Mucosa of descending colon (tissue), 3 donors: ENCODE data around the gene CDCP2. TPM values are rescaled to one million over a fixed set of nuclear protein-coding genes. Genes with fewer than 3 reads are reported as not detected.

Experiments
- ATAC-seq: fragments of 200-7000 bp; cut with Tn5 transposase; one replicate; pipeline ENCODE4 v1.9.1; 2020; ENCODE audit warnings: mild to moderate bottlenecking, moderate library complexity
- DNase-seq, 3 donors: peaks; one replicate each; pipeline ENCODE4 v3.0.0-alpha.2; 2020
- H3K36me3 ChIP-seq: fragments of 200-600 bp; one replicate; pipeline ENCODE4 v1.8.0; 2021; ENCODE audit warnings: low read depth, mild to moderate bottlenecking
- H3K4me1 ChIP-seq: fragments of 200-600 bp; one replicate; pipeline ENCODE4 v1.8.0; 2021; ENCODE audit warnings: low read depth, mild to moderate bottlenecking
- H3K4me3 ChIP-seq: fragments of 200-600 bp; one replicate; pipeline ENCODE4 v1.8.0; 2021; ENCODE audit warnings: mild to moderate bottlenecking
- H3K9me3 ChIP-seq: fragments of 200-600 bp; one replicate; pipeline ENCODE4 v1.8.0; 2021; ENCODE audit warnings: mild to moderate bottlenecking
- intact Hi-C, 2 donors: fragments of 100-400 bp; cut with DNase I in 1 of 2; cut with micrococcal nuclease in 1 of 2; formaldehyde crosslinking; loops; one replicate each; pipeline versions ENCODE4 v1.11.0 to v1.11.1; 2022; cut with DNase I, micrococcal nuclease
- long read RNA-seq, 2 donors: library from polyadenylated mRNA; unstranded; transcript quantifications; one replicate each; pipeline ENCODE4 v2.0.0, GENCODE V29; 2019 to 2021
- total RNA-seq, 3 donors: library from RNA; stranded (reverse); fragmentation: NEBNext Ultra II Directional in 2 of 3; extraction: Animal tissue kit (Norgen Biotek cat#: 25700) in 2 of 3; gene quantifications; one replicate each; pipeline versions ENCODE4 v1.2.1 to v1.2.4, GENCODE V29; 2021 to 2023
- TF ChIP-seq, protein P1 (sequence below): fragments of 200-600 bp; IDR thresholded peaks from one replicate; pipeline ENCODE4 v1.8.0; 2022; ENCODE audit warnings: antibody characterized with exemption, mild to moderate bottlenecking
- donor health status: DM: no; HTN: no; CAD: no; lungs with moderate emphysema.
- donor health status: DM: no; HTN: no; CAD: no.
- donor health status: DM: no; HTN: yes; CAD: no.

Gene CDCP2
- total RNA-seq: under 1 TPM in 2 of 3 donors, not detected in 1; 0.09 to 0.26 TPM
- long read RNA-seq, donor 1: 0 reads
- long read RNA-seq, donor 2: 0 reads

DNA sequence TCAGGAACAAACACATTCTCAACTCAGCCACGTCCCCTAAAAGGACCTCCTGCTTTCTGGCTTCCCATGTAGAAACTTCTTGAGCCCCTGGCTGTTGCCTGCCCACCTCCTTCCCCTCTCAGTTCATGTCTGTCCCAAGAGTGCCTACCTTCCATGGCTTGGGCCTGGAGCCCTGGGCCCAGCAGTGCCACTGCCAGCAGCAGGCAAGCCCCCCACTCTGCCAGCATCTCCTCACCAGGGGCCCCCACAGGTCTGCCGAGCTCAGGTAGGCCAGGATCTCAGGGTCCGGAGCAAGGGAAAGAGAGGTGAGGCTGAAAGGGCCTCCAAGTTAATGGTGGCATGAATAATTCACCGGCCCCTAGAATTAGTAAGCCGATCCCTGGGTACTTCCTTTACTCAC, at the start of gene CDCP2:
TSS of gene CDCP2 (minus strand) at position 305 of the 400 bp plus-strand sequence. CDS start at position 227, 78 bp downstream.
- intact Hi-C loops: no loop called here
- Histone ChIP-seq H3K9me3 (no peaks in the 10 kb centered on the region), H3K4me3 (no peak within 1 kb of the TSS), H3K36me3 (no peaks in the 10 kb centered on the region), H3K4me1 (peaks cover 8% of the 10 kb centered on the region)
- TF ChIP-seq, protein P1, sequence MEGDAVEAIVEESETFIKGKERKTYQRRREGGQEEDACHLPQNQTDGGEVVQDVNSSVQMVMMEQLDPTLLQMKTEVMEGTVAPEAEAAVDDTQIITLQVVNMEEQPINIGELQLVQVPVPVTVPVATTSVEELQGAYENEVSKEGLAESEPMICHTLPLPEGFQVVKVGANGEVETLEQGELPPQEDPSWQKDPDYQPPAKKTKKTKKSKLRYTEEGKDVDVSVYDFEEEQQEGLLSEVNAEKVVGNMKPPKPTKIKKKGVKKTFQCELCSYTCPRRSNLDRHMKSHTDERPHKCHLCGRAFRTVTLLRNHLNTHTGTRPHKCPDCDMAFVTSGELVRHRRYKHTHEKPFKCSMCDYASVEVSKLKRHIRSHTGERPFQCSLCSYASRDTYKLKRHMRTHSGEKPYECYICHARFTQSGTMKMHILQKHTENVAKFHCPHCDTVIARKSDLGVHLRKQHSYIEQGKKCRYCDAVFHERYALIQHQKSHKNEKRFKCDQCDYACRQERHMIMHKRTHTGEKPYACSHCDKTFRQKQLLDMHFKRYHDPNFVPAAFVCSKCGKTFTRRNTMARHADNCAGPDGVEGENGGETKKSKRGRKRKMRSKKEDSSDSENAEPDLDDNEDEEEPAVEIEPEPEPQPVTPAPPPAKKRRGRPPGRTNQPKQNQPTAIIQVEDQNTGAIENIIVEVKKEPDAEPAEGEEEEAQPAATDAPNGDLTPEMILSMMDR: no peak
- ATAC-seq (no peak), DNase-seq (no peak)

DNA sequence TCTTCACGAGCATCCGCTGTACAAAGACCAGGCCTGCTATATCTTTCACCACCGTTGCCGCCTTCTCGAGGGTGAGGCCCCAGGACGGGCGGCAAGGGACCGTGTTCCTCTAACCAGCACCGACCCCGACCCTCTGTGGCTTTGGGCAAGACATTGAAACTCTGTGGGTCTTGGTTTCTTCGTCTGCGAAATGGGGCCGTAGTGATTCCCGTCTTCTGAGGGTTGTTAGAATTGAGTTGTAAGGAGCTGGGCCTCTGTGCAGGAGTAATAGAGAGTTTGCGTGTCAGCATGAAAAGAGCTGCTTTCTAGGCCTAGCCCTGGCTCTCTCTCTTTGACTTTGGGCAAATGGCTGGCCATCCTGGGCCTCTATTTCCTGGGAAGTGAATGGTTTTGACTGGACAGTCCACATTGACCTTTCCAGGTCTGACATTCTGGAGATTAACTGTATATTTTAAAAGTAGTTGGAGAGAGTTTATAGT, 47.8 kb upstream of the CDCP2 start:
- DNase-seq (no peak), ATAC-seq (peak; percentile 4)
- Histone ChIP-seq H3K9me3 (no peaks in the 10 kb centered on the region), H3K36me3 (peaks cover 5% of the 10 kb centered on the region), H3K4me1 (peaks cover 16% of the 10 kb centered on the region), H3K4me3 (peak overlapping the region; percentile 81)
- intact Hi-C loops: no loop called here
- TF ChIP-seq, protein P1: no peak

DNA sequence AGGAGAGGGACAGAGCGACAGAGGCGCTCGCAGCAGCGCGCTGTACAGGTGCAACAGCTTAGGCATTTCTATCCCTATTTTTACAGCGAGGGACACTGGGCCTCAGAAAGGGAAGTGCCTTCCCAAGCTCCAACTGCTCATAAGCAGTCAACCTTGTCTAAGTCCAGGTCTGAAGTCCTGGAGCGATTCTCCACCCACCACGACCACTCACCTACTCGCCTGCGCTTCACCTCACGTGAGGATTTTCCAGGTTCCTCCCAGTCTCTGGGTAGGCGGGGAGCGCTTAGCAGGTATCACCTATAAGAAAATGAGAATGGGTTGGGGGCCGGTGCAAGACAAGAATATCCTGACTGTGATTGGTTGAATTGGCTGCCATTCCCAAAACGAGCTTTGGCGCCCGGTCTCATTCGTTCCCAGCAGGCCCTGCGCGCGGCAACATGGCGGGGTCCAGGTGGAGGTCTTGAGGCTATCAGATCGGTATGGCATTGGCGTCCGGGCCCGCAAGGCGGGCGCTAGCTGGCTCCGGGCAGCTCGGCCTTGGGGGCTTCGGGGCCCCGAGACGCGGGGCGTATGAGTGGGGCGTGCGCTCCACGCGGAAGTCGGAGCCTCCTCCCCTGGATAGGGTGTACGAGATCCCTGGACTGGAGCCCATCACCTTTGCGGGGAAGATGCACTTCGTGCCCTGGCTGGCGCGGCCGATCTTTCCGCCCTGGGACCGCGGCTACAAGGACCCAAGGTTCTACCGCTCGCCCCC, 47.1 kb upstream of the CDCP2 start, which contains the start of the genes CYB5RL and MRPL37:
TSS of gene CYB5RL (minus strand) at position 266 of the 754 bp plus-strand sequence. CDS start 4,414 bp downstream, outside the sequence.
TSS of gene MRPL37 (plus strand) at position 403 of the 754 bp plus-strand sequence. CDS start at position 480, 77 bp downstream.
- Histone ChIP-seq H3K9me3 (no peaks in the 10 kb centered on the region), H3K4me1 (peaks cover 16% of the 10 kb centered on the region), H3K36me3 (no peaks in the 10 kb centered on the region), H3K4me3 (peak within 1 kb of the TSS; percentile 81)
- DNase-seq (peak; percentile 90 to 98 (median 91)), ATAC-seq (peak; percentile 99)
- TF ChIP-seq, protein P1: no peak
- intact Hi-C loops: no loop called here

DNA sequence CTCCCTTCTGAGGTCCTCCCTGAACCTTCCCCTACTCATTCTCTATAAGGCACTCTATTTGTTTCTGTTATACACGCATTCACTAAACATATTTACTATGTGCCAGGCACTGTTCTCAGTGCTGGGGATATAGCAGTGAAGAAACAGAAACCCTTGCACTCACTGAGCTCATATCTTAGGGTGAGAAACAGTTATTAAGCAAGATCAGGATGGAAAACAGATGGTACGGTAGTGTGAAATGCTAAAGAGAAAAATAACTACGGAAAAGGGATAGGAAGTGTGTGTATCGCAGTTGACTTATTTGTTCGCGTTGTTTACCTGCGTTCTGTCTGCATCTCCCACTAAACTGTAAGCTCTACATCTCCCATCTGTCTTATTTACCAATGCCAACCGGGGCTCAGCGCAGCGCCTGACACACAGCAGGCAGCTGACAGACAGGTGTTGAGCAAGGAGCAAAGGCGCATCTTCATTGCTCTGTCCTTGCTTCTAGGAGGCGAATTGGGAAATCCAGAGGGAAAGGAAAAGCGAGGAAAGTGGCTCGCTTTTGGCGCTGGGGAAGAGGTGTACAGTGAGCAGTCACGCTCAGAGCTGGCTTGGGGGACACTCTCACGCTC, 46.5 kb upstream of the CDCP2 start:
- intact Hi-C loops: no loop called here
- ATAC-seq (peak; percentile 31), DNase-seq (peak in 1 of 3 donors; percentile 41)
- TF ChIP-seq, protein P1: no peak
- Histone ChIP-seq H3K9me3 (no peaks in the 10 kb centered on the region), H3K36me3 (no peaks in the 10 kb centered on the region), H3K4me3 (peak overlapping the region; percentile 81), H3K4me1 (peaks cover 16% of the 10 kb centered on the region)

DNA sequence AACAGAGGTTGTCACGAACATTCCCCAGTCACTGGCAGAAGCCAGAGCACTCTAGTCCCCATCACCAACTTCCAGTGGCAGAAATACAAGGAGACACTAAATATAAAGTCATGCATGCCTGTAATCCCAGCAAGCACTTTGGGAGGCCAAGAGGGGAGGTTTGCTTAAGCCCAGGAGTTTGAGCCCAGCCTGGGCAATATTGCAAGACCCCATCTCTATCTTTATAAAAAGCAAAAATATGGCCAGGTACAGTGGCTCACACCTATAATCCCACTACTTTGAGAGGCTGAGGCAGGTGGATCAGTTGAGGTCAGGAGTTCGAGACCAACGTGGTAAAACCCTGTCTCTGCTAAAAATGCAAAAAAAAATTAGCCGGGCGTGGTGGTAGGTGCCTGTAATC, 40.7 kb upstream of the CDCP2 start:
- no peaks in the 10 kb centered on the region for H3K9me3 ChIP-seq
- no peak for ATAC-seq
- no peaks in the 10 kb centered on the region for H3K36me3 ChIP-seq
- H3K4me1 ChIP-seq: no peaks in the 10 kb centered on the region
- intact Hi-C loops: no loop called here
- H3K4me3 ChIP-seq: no peak overlapping the region
- no peak for DNase-seq
- TF ChIP-seq, protein P1: no peak
